H1 (cell line): ENCODE measurements around the gene RASSF4. TPM values are rescaled to one million over a fixed set of nuclear protein-coding genes. Genes with fewer than 3 reads are reported as not detected.

Experiments
- MAX ChIP-seq: IDR thresholded peaks from 2 replicates; pipeline ENCODE4 v1.6.1; 2012; ENCODE audit warnings: inconsistent platforms
- polyA plus RNA-seq, 7 experiments: library from polyadenylated mRNA; depleted of rRNA in 3 of 7; stranded (reverse) in 5 of 7; unstranded in 2 of 7; fragments of >200 nt in 5 of 7; fragments of 200-250 nt in 2 of 7; gene quantifications; 1 replicate in 5 of 7; 2 replicates in 1 of 7; 4 replicates in 1 of 7; pipeline versions ENCODE4 v1.2.1 to v1.2.3, GENCODE V29; 2011 to 2013; ENCODE audit warnings: missing spikeins in 2 of 7, mixed read lengths in 2 of 7
- total RNA-seq: library from RNA; stranded (reverse); fragmentation: NEBNext Ultra II Directional; extraction: Animal tissue kit (Norgen Biotek cat#: 25700); gene quantifications from 2 replicates; pipeline ENCODE4 v1.2.1, GENCODE V29; 2021

The RASSF4 gene
- total and polyA plus RNA-seq, 2 of the 8 experiments (the other 6 are each of a cell fraction or from before 2014, with no cell fraction given) = 14.3 to 14.5 TPM

- no peak for TF ChIP-seq MAX
- TF ChIP-seq, all 59 proteins: peak for 0
Measured at GRCh38 chr10:44946205-44946604, 13.4 kb upstream of the RASSF4 start (continued).
